ENCODE data around the gene GCNT4. TPM values are rescaled to one million over a fixed set of nuclear protein-coding genes. Genes with fewer than 3 reads are reported as not detected.

Gene GCNT4
- total RNA-seq, 1 experiment from 2014 or later = 0.63 TPM

DNA sequence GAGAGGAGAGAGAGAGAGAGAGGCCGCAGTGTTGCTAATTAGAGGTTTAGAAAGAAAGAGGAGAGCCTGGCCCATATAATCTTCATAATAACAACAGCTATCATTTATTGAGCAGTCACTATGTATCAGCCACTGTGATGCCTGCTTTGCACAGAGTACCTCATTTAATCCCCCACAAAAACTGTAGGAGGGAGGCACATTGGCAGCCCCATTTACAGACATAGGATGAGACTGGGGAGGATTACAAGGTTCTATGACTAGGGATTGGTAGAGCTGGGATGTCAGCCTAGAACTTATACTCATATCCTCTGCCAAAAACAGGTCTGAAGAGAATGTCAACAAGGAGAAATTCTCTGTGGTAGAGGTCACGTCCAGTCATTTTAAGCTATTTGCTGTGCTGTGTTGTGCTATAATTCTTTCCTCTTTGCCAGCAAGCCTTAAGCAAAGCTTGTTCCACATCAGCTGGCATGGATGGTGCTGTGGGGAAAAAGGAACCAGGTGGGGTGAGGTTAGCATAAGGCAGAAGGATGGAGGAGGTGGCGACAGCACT lies 6.7 kb upstream of the GCNT4 start:
- Histone ChIP-seq H3K79me1 (ENCODE audit: insufficient read depth, low read depth, low read length, poor library complexity, severe bottlenecking) (no peaks in the 10 kb centered on the region), H3K4ac (ENCODE audit: low read depth, low read length) (no peak overlapping the region), H3K27me3 (ENCODE audit: insufficient read depth, low read length) (no peaks in the 10 kb centered on the region), H3K4me2 (ENCODE audit: insufficient read depth, insufficient read length, low read length) (no peak overlapping the region), H2BK120ac (ENCODE audit: low read depth, low read length, poor library complexity, severe bottlenecking) (no peak overlapping the region), H2AK5ac (ENCODE audit: insufficient read length, low read length) (no peak overlapping the region), H4K8ac (replicated peaks; ENCODE audit: insufficient read length, low read depth, low read length) (no peak overlapping the region), H3K23ac (ENCODE audit: insufficient read length, low read depth, low read length) (no peak overlapping the region), H2BK12ac (ENCODE audit: insufficient read length, low read depth, low read length) (no peak overlapping the region), H2BK20ac (ENCODE audit: low read depth, low read length, poor library complexity, severe bottlenecking) (no peak overlapping the region), H3K9ac (ENCODE audit: extremely low read depth, insufficient read length, low read length) (no peak overlapping the region), H3K79me2 (ENCODE audit: insufficient read depth, low read length) (no peaks in the 10 kb centered on the region), H3K14ac (ENCODE audit: insufficient read depth, low read length) (no peak overlapping the region; the same call in 1 of the 2 replicates), H3K27ac (ENCODE audit: insufficient read length, low read depth, low read length) (no peak overlapping the region), H4K5ac (ENCODE audit: insufficient read length, low read depth, low read length) (no peak overlapping the region), H3T11ph (ENCODE audit: low read length) (no peak overlapping the region), H3K23me2 (ENCODE audit: insufficient read length, low read depth, low read length, poor library complexity, severe bottlenecking) (peaks cover 3% of the 10 kb centered on the region), H3K9me3 (ENCODE audit: control insufficient read depth, low read depth, low read length) (no peaks in the 10 kb centered on the region), H2AFZ (ENCODE audit: low read length) (no peak overlapping the region), H3K4me1 (ENCODE audit: insufficient read depth, low read length) (peaks cover 15% of the 10 kb centered on the region), H3K56ac (ENCODE audit: insufficient read length, low read depth, low read length) (no peak overlapping the region), H2BK15ac (ENCODE audit: low read depth, low read length) (no peak overlapping the region), H3K18ac (ENCODE audit: insufficient read length, low read depth, low read length) (no peak overlapping the region), H4K91ac (ENCODE audit: insufficient read length, low read depth, low read length) (no peak overlapping the region), H2BK5ac (ENCODE audit: insufficient read length, low read length) (no peak overlapping the region), H4K20me1 (ENCODE audit: control insufficient read depth, insufficient read depth, insufficient read length) (no peaks in the 10 kb centered on the region)
- H3K9me3 Mint-ChIP-seq = no peaks in the 10 kb centered on the region
- no peak overlapping the region for H3K4me3 Mint-ChIP-seq
- no peak for DNase-seq
- no peaks in the 10 kb centered on the region for H3K36me3 Mint-ChIP-seq (ENCODE audit: insufficient read depth in 1 of 3, low read depth in 3 of 3)
- H3K27me3 Mint-ChIP-seq (ENCODE audit: low read depth) = peaks cover 9% of the 10 kb centered on the region
- no peak for TF ChIP-seq CTCF (conservative IDR thresholded peaks at IDR 0.05)
- H3K4me1 Mint-ChIP-seq = peaks cover 26 to 30% of the 10 kb centered on the region in 2 experiments
- H3K27ac Mint-ChIP-seq = no peak overlapping the region
- WGBS (ENCODE audit: extremely low coverage, insufficient read length, low lambda C conversion rate) = no CpG with 5 or more reads among the region's 3 CpGs
